Loucy (cell line): ENCODE results near the gene CHRNA1.

Experiments used
- H2AFZ ChIP-seq: fragments of 200-600 bp; sonication (generic); 2 replicates; pipeline ENCODE4 v1.6.0; 2016; ENCODE audit warnings: antibody characterized with exemption, mild to moderate bottlenecking, low read length, moderate library complexity
- H3F3A ChIP-seq: fragments of 200-600 bp; 2 replicates; pipeline ENCODE4 v1.6.0; 2016; ENCODE audit warnings: antibody characterized with exemption, low read depth, mild to moderate bottlenecking
- H3K27me3 ChIP-seq: fragments of 200-600 bp; sonication (generic); 2 replicates; pipeline ENCODE4 v1.6.1; 2014; ENCODE audit warnings: low read length, mild to moderate bottlenecking; ENCODE audit not compliant: insufficient read depth, poor library complexity, severe bottlenecking
- H3K36me3 ChIP-seq: fragments of 200-600 bp; sonication (generic); 2 replicates; pipeline ENCODE4 v1.6.1; 2016; ENCODE audit warnings: low read length; ENCODE audit not compliant: insufficient read depth
- H3K4me1 ChIP-seq: fragments of 200-600 bp; sonication (generic); 2 replicates; pipeline ENCODE4 v1.5.1; 2014; ENCODE audit warnings: low read length, mild to moderate bottlenecking; ENCODE audit not compliant: insufficient read depth, poor library complexity, severe bottlenecking
- H3K4me2 ChIP-seq: fragments of 200-600 bp; sonication (generic); 2 replicates; pipeline ENCODE4 v1.6.0; 2014; ENCODE audit warnings: antibody characterized with exemption, low read length, low read depth, mild to moderate bottlenecking; ENCODE audit not compliant: poor library complexity, severe bottlenecking
- H3K4me3 ChIP-seq: fragments of 200-600 bp; sonication (generic); 2 replicates; pipeline ENCODE4 v1.5.1; 2014; ENCODE audit warnings: low read length, mild to moderate bottlenecking, mixed read lengths; ENCODE audit not compliant: poor library complexity, severe bottlenecking
- H3K79me2 ChIP-seq: fragments of 200-600 bp; sonication (generic); 2 replicates; pipeline ENCODE4 v1.6.1; 2014; ENCODE audit warnings: low read length; ENCODE audit not compliant: insufficient read depth
- H3K9ac ChIP-seq: fragments of 200-600 bp; sonication (generic); 2 replicates; pipeline ENCODE4 v1.6.0; 2014; ENCODE audit warnings: mild to moderate bottlenecking, low read depth, low read length, moderate library complexity; ENCODE audit not compliant: poor library complexity, severe bottlenecking
- H3K9me2 ChIP-seq: fragments of 200-600 bp; sonication (generic); replicated peaks from 2 replicates; pipeline ENCODE4 v1.6.1; 2016; ENCODE audit warnings: low read depth, low read length, mixed read lengths
- H3K9me3 ChIP-seq: fragments of 200-600 bp; sonication (generic); 2 replicates; pipeline ENCODE4 v1.6.1; 2014; ENCODE audit warnings: mild to moderate bottlenecking, antibody characterized with exemption, low read length, low read depth; ENCODE audit not compliant: insufficient read depth
- H4K20me1 ChIP-seq: fragments of 200-600 bp; sonication (generic); 2 replicates; pipeline ENCODE4 v1.6.0; 2014; ENCODE audit warnings: antibody characterized with exemption, low read length, mild to moderate bottlenecking; ENCODE audit not compliant: insufficient read depth, poor library complexity, severe bottlenecking
- CTCF ChIP-seq: fragments of 200-600 bp; sonication (generic); conservative IDR thresholded peaks from 2 replicates; pipeline ENCODE4 v1.5.1; 2014; ENCODE audit warnings: mild to moderate bottlenecking, antibody characterized with exemption, low read length
- EZH2phosphoT487 ChIP-seq: fragments of 200-600 bp; IDR thresholded peaks from 2 replicates; pipeline ENCODE4 v1.6.1; 2018; ENCODE audit warnings: antibody characterized with exemption, mild to moderate bottlenecking, moderate library complexity, borderline replicate concordance

CHRNA1 gene

GRCh38 chr2:174719016-174719415, 45.3 kb downstream of the CHRNA1 start:
- Histone ChIP-seq H3K9ac (no peak overlapping the region), H4K20me1 (no peaks in the 10 kb centered on the region), H2AFZ (no peak overlapping the region), H3K36me3 (no peaks in the 10 kb centered on the region), H3K27me3 (peaks cover 91% of the 10 kb centered on the region), H3K79me2 (no peaks in the 10 kb centered on the region), H3K9me2 (no peaks in the 10 kb centered on the region), H3K4me2 (no peak overlapping the region), H3K9me3 (no peaks in the 10 kb centered on the region), H3K4me3 (no peak overlapping the region), H3K4me1 (peaks cover 5% of the 10 kb centered on the region), H3F3A (no peaks in the 10 kb centered on the region)
- no peak for TF ChIP-seq CTCF
- TF ChIP-seq EZH2phosphoT487, result no peak

GRCh38 chr2:174718591-174718990, 45.7 kb downstream of the CHRNA1 start:
- no peak overlapping the region for H3K4me2 ChIP-seq

GRCh38 chr2:174717916-174718315, 46.4 kb downstream of the CHRNA1 start:
- H3K4me2 ChIP-seq, result no peak overlapping the region
- no peak overlapping the region for H3K4me3 ChIP-seq
- TF ChIP-seq EZH2phosphoT487 (no peak), CTCF (no peak)
- H3K9me2 ChIP-seq, result no peaks in the 10 kb centered on the region
- H3K4me1 ChIP-seq, result peaks cover 5% of the 10 kb centered on the region
- H3K36me3 ChIP-seq, result no peaks in the 10 kb centered on the region
- H3K79me2 ChIP-seq, result no peaks in the 10 kb centered on the region
- H3F3A ChIP-seq, result no peaks in the 10 kb centered on the region
- H3K9me3 ChIP-seq, result no peaks in the 10 kb centered on the region
- H4K20me1 ChIP-seq, result no peaks in the 10 kb centered on the region
- no peak overlapping the region for H2AFZ ChIP-seq
- H3K27me3 ChIP-seq, result peaks cover 91% of the 10 kb centered on the region
- no peak overlapping the region for H3K9ac ChIP-seq

More at GRCh38 chr2:174718591-174718990, 45.7 kb downstream of the CHRNA1 start:
- no peaks in the 10 kb centered on the region for H3F3A ChIP-seq
- no peaks in the 10 kb centered on the region for H3K36me3 ChIP-seq
- no peaks in the 10 kb centered on the region for H3K9me2 ChIP-seq
- H2AFZ ChIP-seq, result no peak overlapping the region
- no peak overlapping the region for H3K9ac ChIP-seq
- H3K9me3 ChIP-seq, result no peaks in the 10 kb centered on the region
- H3K4me3 ChIP-seq, result no peak overlapping the region
- peaks cover 91% of the 10 kb centered on the region for H3K27me3 ChIP-seq
- TF ChIP-seq EZH2phosphoT487 (no peak), CTCF (no peak)
- peaks cover 5% of the 10 kb centered on the region for H3K4me1 ChIP-seq
- no peaks in the 10 kb centered on the region for H4K20me1 ChIP-seq
- H3K79me2 ChIP-seq, result no peaks in the 10 kb centered on the region
